ENCODE data around the gene CFAP299.
A peak's percentile ranks its signal among the peaks of the same experiment; 100 is the strongest.
"Not testable (repeated sequence)": the region's sequence is repeated elsewhere in the genome, so short reads cannot be mapped to it uniquely, and the experiment has no call there.

The CFAP299 gene

DNA sequence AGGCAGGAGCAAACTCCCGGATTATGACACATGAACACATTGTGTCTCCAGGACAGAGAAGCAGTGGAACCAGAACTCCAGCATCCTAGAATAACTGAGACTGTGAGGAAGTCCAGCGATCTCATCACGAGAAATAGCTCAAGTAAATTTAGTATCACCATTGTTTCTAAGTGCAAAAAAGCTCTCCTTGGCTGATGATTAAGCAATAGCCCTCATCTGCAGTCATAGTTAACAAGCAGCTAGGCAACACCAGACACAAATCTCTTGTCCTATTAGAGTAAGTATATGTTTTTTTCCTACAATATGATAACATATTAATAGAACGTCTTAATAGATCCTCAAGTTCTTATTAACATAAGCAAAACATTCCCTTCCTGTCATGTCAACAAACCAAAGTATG lies 2.4 kb upstream of the CFAP299 start:
- DNase-seq = no peak

DNA sequence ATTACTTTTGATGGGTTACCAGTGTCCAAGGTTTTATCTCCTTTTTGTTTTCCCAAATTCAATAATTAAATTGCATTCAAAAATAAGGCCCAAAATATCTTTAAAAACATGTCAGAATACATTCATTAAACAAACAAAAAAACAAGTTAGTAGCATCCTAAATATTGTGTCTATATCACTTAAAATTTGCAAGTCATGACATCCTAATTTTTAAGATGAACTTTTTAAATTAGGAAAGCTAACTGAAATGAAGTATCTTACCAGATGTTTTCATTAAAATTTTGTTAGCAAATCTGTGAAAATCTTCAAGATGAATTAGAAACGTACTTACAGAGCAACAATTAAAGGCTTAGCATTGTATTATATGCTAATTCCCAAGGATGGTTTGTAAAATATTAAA lies 962 bp upstream of the CFAP299 start:
- no peak for DNase-seq

DNA sequence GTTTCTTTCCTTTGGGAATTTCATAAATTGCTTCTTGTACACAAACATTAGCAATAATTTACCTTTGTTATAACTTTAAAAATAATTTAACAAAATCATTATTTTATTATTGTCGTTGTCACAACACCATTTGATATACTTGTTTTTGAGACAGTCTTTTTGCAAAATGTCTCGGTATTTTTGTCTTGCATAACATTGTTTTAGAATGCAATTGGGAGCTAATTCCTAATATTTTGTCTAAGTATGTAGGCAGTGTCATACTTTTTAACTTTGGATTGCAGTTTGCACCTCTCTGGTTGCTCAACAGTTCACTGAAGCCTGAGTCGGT lies 340 bp upstream of the CFAP299 start:
- no peak for DNase-seq

DNA sequence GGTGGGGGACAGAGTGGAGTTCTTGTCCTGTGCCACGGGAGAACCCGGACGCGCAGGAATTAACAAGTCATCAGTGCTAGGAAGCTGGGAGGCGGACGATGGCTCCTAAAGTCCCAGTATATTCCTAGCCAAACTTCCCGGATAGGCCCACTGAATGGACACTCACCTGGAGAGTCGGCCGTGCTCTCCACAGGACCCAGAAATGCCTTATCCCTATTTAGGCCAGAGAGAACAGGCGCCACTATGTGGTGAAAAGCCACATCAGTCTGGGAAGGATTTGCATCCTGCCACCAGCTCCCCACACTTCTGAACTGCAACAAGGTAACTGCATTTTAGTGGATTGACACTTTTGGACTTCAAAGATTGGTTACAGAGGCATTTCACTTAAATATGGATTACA lies 1.1 kb downstream of the CFAP299 start:
- DNase-seq = no peak

GRCh38 chr4:80340036-80340435 lies 4.5 kb downstream of the CFAP299 start:
- DNase-seq = no peak

GRCh38 chr4:80342684-80343083 lies 7.2 kb downstream of the CFAP299 start:
- DNase-seq = not testable (repeated sequence)

DNA sequence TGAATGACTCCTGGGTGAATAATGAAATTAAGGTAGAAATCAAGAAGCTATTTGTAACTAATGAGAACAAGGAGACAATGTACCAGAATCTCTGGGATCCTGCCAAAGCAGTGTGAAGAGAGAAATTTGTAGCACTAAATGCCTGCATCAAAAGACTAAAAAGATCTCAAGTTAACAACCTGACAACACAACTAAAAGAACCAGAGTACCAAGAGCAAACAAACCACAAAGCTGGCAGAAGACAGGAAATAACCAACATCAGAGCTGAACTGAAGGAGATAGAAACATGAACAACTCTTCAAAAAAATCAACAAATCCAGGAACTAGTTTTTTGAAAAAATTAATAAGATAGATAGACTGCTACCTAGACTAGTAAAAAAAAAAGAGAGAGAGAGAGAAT lies 8.4 kb downstream of the CFAP299 start:
- DNase-seq = no peak

GRCh38 chr4:80360084-80360483 lies 24.6 kb downstream of the CFAP299 start:
- DNase-seq = no peak

DNA sequence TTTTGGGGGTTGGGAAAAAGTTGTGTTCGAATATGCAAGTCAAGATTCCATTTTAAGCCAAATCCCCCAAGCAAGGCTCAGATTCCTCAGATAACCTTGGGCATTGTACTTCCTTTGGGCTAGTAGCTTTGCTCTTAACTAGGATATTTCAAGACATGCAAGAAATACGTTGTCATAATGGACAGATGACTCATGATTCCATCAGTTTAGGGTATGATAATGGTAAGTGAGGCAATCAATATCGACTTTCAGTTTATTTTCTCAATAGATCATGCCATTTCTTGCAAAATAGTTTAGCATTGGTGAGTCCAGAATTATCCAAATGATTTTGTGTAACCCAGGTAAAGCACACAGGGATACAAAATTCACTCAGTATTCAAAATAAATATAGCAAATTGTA lies 25.4 kb downstream of the CFAP299 start:
- DNase-seq = no peak

DNA sequence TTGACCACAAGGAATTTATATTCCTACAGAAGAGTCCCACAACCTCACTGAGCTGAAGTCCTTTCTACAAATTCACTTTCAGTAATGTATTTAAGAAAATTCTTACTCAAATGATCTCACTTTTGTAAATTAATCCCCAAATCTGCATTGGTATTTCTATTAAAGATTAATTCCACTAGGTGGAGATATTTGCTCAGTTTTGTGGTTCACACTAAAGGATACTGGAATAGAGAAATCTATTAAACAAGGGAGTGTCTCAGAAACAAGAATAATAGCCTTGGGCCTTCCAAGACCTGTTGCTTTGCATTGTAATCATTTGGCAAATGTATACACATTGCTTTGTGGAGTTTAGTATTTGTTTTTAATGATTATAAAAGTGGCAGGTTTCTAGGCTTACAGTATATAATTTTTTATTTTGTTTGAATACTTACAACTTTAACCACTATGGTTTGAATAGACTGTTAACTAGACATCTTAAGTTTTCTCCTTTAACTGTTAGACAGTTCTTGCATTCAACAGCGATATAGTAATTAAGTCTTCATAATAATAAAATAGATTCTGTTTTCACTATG lies 25.9 kb downstream of the CFAP299 start:
- no peak for DNase-seq

DNA sequence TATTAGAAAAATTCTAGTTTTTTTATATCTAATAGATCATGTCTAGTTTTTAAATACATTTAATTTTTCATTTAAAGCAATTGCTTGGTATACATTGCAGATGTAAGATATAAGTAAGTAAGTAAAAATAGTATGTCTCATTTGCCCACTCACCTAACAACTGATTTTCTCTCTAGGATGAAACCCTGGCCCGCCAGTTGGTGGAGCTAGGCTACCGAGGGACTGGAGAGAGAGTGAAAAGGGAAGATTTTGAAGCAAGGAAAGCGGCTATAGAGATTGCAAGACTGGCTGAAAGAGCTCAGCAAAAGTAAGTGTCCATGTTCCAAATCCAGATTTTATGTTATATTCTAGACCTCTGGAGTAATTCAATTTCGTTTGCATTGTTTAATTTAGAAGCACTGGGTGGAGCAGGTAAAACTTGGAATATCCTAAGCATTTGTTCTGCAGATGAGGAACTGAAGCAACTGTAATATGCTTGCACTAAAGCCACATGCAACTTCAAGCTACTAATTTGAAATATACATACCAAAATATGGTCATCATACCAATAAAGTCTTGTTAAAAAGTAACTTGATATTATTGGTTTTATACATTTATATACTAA lies 27.1 kb downstream of the CFAP299 start:
- peak; percentile 9 for DNase-seq

DNA sequence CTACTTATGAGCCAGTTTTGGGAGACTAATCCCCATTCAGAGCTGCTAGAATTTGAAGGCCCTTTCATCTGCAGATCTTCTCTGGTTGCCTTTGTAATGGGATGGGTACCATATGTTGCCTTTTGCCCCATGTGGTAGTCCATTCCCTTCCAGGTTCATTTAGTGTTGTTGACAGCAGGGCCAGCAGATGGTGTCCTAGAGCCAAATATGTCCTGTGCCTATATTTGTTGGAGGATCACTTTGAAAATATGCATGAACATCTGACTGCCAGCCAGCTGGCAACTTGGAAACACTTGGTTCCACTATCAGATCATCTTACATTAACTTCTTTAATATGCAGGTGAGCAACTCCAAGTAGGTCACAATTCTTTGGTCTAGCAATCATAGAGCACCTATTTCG lies 30.4 kb downstream of the CFAP299 start:
- peak; percentile 71 for DNase-seq

DNA sequence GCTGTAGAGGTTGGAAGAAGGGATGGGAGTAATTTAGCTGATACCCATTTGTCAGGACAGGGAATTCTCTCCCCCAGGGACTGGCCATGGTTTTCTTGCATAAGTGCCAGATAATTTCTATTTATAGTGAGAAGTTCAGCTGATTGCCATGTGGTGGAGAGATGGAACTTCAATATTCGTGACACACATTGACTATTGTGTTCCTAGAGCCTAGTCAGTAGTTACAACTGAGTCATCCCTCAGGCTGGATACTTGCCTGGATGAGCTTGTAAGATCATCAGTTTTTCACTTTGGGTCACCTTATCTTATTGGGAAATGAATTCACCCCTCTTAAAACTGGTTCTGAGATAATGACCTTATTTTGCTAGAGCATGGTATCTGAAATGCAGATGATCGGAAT lies 32.2 kb downstream of the CFAP299 start:
- DNase-seq = no peak

- DNase-seq = no peak
These were observed 35.1 kb downstream of the CFAP299 start for GRCh38 chr4:80370635-80371034.

DNA sequence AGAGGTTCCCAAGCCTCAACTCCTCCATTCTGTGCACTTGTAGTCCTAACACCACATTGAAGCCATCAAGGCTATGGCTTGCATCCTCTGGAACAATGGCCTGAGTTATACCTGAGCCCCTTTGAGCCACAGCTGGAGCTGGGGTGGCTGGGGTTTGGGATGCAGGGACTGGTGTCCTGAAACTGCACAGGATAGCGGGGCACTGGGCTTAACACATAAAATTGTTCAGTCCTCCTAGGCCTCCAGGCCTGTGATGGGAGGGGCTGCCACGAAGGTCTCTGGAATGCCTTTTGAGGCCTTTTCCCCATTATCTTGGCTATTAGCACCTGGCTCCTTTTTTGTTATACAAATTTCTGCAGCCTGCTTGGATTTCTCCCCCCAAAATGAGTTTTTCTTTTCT lies 35.5 kb downstream of the CFAP299 start:
- DNase-seq = no peak

DNA sequence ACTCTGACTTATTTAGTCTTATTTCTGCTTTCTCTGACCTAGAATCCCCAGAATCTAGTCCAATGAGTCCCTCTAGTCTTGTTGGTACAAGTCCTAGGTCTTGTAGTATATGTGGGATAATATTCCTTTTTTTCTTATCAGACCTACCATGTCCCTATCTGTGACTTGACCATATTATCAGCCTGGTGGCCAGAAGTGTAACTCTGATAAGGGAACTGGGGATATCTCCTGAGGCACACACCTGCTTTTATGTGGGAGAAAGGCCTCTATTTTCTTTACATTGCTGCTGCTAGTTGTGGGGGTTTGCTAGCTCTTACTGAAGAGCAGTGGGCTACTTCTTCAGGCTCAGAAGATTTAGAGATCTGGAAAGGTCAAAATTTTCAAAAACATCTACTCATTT lies 38.6 kb downstream of the CFAP299 start:
- DNase-seq = no peak

- DNase-seq = no peak
These were observed 46.7 kb downstream of the CFAP299 start for GRCh38 chr4:80382090-80382832.

DNA sequence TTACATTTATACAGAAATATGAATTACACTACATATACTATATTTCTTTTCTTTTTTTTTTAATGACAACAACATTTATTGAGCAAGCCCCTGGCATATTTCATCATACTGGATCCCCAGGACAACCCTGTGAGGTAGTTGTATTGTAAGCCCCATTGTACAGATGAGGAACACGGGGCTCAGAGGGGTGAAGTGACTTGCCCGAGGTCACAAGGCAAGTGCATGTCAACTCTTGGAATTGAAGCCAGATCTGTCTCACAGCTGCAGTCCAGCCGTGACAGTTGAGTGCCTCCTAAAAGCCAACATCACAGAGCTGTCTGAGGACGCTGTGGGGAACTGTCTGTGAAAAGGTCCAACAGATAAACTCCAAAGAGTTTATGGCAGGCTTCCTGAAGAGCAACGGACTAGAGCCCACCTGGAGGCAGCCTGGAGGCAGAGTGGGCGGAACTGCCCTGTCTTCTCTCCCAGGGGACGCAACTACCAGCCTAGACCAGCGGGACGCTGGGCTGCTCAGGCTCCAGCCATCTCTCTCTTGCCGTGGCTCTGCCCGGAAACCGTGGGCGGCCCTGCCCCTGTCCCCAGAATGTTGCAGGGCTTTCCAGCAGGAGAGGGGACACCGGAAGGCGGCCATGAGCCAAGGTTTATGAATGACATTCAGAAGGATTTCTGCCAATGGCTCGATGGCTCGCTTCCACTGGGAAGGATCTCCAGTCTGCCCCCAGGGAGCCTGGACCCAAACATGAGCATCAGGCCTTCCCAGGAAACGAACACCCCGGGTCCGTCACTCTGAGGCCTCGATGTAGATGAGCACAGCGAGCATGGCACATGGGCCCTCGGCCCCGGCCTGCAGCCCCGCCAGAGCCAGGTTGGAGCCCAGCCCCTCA lies 50.1 kb downstream of the CFAP299 start:
- DNase-seq = no peak

DNA sequence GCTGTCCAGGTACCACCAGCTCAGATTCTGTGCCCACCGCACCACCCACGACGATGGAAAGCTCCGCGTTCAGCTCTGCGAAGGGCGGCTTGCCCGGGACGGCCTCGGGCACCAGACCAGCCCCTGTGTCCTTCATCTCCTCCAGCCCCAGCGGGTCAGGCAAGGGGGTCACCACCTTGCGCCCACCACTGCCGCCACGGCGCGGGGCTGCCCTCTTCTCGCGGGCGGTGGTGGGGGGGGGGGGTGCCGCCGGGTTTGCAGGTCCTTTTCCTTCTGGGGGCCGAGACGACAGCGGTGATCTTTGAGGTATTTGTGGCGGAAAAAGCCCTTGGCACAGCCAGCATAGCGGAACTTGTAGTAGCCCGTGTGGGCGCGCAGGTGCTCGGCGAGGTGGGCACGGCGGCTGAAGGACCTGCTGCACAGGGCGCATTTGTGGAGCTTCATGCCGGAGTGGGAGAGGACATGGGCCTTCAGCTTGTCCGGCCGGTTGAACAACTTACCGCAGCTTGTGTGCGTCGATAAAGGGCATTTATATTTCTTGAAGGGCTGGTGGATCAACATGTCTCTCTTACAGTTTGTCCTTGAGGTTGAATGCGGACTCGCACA lies 50.9 kb downstream of the CFAP299 start:
- DNase-seq = no peak

DNA sequence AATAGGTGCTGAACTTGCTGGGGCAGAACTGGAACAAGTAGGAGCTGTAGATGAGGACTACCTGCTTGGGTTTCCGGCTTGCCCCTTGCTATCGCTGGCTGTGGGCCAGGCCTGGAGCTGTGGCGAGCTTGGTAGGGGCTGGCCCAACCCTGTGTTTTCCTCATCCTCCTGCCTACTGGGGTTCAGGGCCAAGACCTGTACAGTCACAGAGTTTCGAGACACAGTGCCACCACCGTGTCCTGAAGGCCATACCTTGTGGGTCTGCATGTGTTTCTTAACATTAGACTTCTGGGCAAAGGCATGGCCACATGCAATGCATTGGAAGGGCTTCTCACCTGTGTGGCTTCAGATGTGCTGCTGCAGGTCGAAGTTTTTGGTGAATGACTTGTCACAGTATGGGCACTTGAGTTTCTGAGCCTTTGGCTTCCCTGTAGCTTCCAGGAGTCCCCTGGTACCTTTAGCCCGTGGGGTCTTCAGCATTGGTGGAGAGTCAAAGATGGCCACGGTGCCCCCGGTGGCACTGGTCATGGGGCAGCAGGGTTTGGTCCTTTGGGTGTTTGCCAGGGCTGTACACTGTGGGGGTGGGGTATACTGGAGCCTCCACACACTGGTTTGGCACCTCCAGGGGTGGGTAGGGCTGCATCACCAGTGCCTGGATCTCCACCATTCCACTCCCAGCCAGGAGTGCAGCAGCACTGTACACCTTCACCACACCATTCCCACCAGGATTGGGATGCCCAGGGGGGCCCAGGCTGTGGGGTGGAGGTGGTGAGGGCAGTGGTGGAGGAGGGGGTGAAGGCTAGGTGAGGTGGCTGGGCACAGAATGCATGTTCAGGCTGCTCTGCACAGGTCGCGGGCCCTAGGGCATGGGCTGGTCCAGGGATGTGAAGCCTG lies 52.1 kb downstream of the CFAP299 start:
- no peak for DNase-seq

DNA sequence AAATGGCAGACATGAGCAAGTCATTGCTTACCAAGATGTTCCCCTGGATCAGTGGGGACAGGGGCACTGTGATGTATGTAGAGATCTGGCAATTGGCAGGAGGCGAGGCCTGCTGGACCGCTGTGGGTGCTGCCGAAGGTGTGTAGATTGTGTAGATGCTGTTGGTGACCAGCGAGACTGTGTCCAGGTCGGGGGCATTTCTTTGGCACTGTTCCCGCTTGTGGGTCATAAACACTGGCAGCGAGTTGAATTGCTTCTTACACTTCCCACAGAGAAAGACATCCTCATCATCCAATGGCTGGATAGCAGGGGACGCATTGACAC lies 52.7 kb downstream of the CFAP299 start:
- DNase-seq = no peak

- no peak for DNase-seq
These were observed 54.6 kb downstream of the CFAP299 start for GRCh38 chr4:80390178-80390577.

Measured in NCI-H524 treated with DMSO at 0.1 percent for 48 hours (cell line).